PC-3 (cell line): ENCODE measurements around the gene EYS. TPM values are rescaled to one million over a fixed set of nuclear protein-coding genes. Genes with fewer than 3 reads are reported as not detected.

Experiments
- ATAC-seq: fragments of 200-7000 bp; cut with Tn5 transposase; 2 replicates; pipeline ENCODE4 v1.9.1; 2020; ENCODE audit warnings: mild to moderate bottlenecking, moderate library complexity
- BruUV-seq: library from RNA; stranded (reverse); fragments of 400-500 nt; replicated peaks from 2 replicates; lab custom pipeline; 2021; lab: Mats Ljungman, UMichigan
- CTCF ChIA-PET: fragments of 300-600 bp; sonication (Branson Sonifier 250); formaldehyde crosslinking; loops from one replicate; lab custom pipeline; 2022; ENCODE audit warnings: antibody characterized with exemption; lab: Charles Lee
- POLR2A ChIA-PET: fragments of 300-600 bp; sonication (Branson Sonifier 250); formaldehyde crosslinking; loops from one replicate; lab custom pipeline; 2022; ENCODE audit warnings: antibody characterized with exemption; ENCODE audit not compliant: unreplicated experiment; lab: Charles Lee
- DNase-seq: peaks from one replicate; pipeline ENCODE4 v3.0.0-alpha.2; 2015
- H2AFZ ChIP-seq: fragments of 300-600 bp; sonication (generic); 2 replicates; pipeline ENCODE4 v1.6.0; 2016; ENCODE audit warnings: antibody characterized with exemption, low read length
- H3F3A ChIP-seq: fragments of 300-600 bp; sonication (generic); one replicate; pipeline ENCODE4 v1.6.0; 2017; ENCODE audit warnings: antibody characterized with exemption, low read length, control low read depth, mild to moderate bottlenecking; ENCODE audit not compliant: unreplicated experiment
- H3K27ac ChIP-seq: fragments of 300-600 bp; sonication (generic); 2 replicates; pipeline ENCODE4 v1.5.1; 2016; ENCODE audit warnings: mild to moderate bottlenecking, low read length
- H3K27me3 ChIP-seq: fragments of 300-600 bp; sonication (generic); 2 replicates; pipeline ENCODE4 v1.6.1; 2016; ENCODE audit warnings: low read length, mixed read lengths
- H3K36me3 ChIP-seq: fragments of 300-600 bp; sonication (generic); 2 replicates; pipeline ENCODE4 v1.6.1; 2016; ENCODE audit warnings: low read depth, mixed run types, low read length, mixed read lengths
- H3K4me1 ChIP-seq: fragments of 300-600 bp; sonication (generic); 2 replicates; pipeline ENCODE4 v1.5.1; 2016; ENCODE audit warnings: low read length; ENCODE audit not compliant: insufficient read depth
- H3K4me2 ChIP-seq: fragments of 300-600 bp; sonication (generic); 2 replicates; pipeline ENCODE4 v1.6.0; 2016; ENCODE audit warnings: low read length
- H3K4me3 ChIP-seq: fragments of 300-600 bp; sonication (generic); 2 replicates; pipeline ENCODE4 v1.5.1; 2016; ENCODE audit warnings: mild to moderate bottlenecking, low read length, mixed read lengths
- H3K79me2 ChIP-seq: fragments of 300-600 bp; sonication (generic); 2 replicates; pipeline ENCODE4 v1.6.1; 2017; ENCODE audit warnings: low read length, mixed read lengths
- H3K9ac ChIP-seq: fragments of 300-600 bp; sonication (generic); 2 replicates; pipeline ENCODE4 v1.6.0; 2016; ENCODE audit warnings: mild to moderate bottlenecking, low read length
- H3K9me2 ChIP-seq: fragments of 300-600 bp; sonication (generic); replicated peaks from 2 replicates; pipeline ENCODE4 v1.6.1; 2016; ENCODE audit warnings: mixed run types, low read length, mixed read lengths
- H3K9me3 ChIP-seq: fragments of 300-600 bp; sonication (generic); 2 replicates; pipeline ENCODE4 v1.6.1; 2016; ENCODE audit warnings: low read length, mixed read lengths
- H4K20me1 ChIP-seq: fragments of 300-600 bp; sonication (generic); 2 replicates; pipeline ENCODE4 v1.6.1; 2016; ENCODE audit warnings: low read length, mixed read lengths
- CTCF ChIP-seq: fragments of 300-600 bp; sonication (generic); conservative IDR thresholded peaks from 2 replicates; pipeline ENCODE4 v1.5.1; 2017; ENCODE audit warnings: antibody characterized with exemption, low read depth, mild to moderate bottlenecking, low read length
- EZH2 ChIP-seq: fragments of 300-600 bp; sonication (generic); IDR thresholded peaks from one replicate; pipeline ENCODE4 v1.6.1; 2017; ENCODE audit warnings: antibody characterized with exemption, mild to moderate bottlenecking, low read length; ENCODE audit not compliant: unreplicated experiment
- EZH2phosphoT487 ChIP-seq: fragments of 300-600 bp; sonication (generic); IDR thresholded peaks from 2 replicates; pipeline ENCODE4 v1.6.1; 2018; ENCODE audit warnings: mild to moderate bottlenecking, antibody characterized with exemption, low read length, borderline replicate concordance
- intact Hi-C: fragments of 100-400 bp; cut with micrococcal nuclease; formaldehyde crosslinking; loops from 2 replicates; pipeline ENCODE4 v1.9.0; 2023
- total RNA-seq: library from RNA; depleted of rRNA; stranded (reverse); fragments of >200 nt; gene quantifications from 2 replicates; pipeline ENCODE4 v1.2.3, GENCODE V29; 2014

EYS gene
- total RNA-seq, 1 experiment from 2014 or later = 0.07 TPM

- ATAC-seq (no peak), DNase-seq (no peak)
- no peaks in the 10 kb centered on the region for H3K9me3 ChIP-seq
- no TSS peak for BruUV-seq
- CTCF ChIA-PET = no interaction called here
- no peak overlapping the region for H2AFZ ChIP-seq
- no peaks in the 10 kb centered on the region for H3F3A ChIP-seq
- peaks cover 13% of the 10 kb centered on the region; the same call in 1 of the 2 replicates for H3K36me3 ChIP-seq
- TF ChIP-seq CTCF = no peak
- TF ChIP-seq EZH2 = no peak
- TF ChIP-seq EZH2phosphoT487 = no peak
- H3K27ac ChIP-seq = no peak overlapping the region
- no peaks in the 10 kb centered on the region for H4K20me1 ChIP-seq
- no peak overlapping the region for H3K9ac ChIP-seq
- H3K27me3 ChIP-seq = no peaks in the 10 kb centered on the region
- H3K9me2 ChIP-seq = no peaks in the 10 kb centered on the region
- POLR2A ChIA-PET = no interaction called here
- no peak overlapping the region for H3K4me3 ChIP-seq
- H3K79me2 ChIP-seq = no peaks in the 10 kb centered on the region
- H3K4me1 ChIP-seq = peaks cover 10% of the 10 kb centered on the region; the same call in 1 of the 2 replicates
- intact Hi-C loops = no loop called here
- no peak overlapping the region for H3K4me2 ChIP-seq
Measured at GRCh38 chr6:63716169-63716568, 1990.9 kb downstream of the EYS start.

GRCh38 chr6:63714091-63714490 is 1992.9 kb downstream of the EYS start:
- TF ChIP-seq CTCF (no peak), EZH2phosphoT487 (no peak), EZH2 (no peak)
- Histone ChIP-seq H3K4me3 (no peak overlapping the region), H3K9ac (no peak overlapping the region), H3F3A (no peaks in the 10 kb centered on the region), H4K20me1 (no peaks in the 10 kb centered on the region), H3K36me3 (peaks cover 30% of the 10 kb centered on the region), H3K4me2 (0 out of 2 replicates have a peak overlapping the region, but pooled peaks have one; percentile 8), H3K27me3 (no peaks in the 10 kb centered on the region), H3K9me2 (no peaks in the 10 kb centered on the region), H3K79me2 (no peaks in the 10 kb centered on the region), H3K27ac (no peak overlapping the region), H2AFZ (no peak overlapping the region), H3K9me3 (no peaks in the 10 kb centered on the region), H3K4me1 (peaks cover 10% of the 10 kb centered on the region; the same call in 1 of the 2 replicates)
- CTCF ChIA-PET = no interaction called here
- POLR2A ChIA-PET = no interaction called here
- no TSS peak for BruUV-seq
- DNase-seq (no peak), ATAC-seq (no peak)
- intact Hi-C loops = no loop called here

GRCh38 chr6:63713332-63713731 is 1993.7 kb downstream of the EYS start:
- ATAC-seq (no peak), DNase-seq (no peak)
- peaks cover 31% of the 10 kb centered on the region for H3K36me3 ChIP-seq
- H3K4me2 ChIP-seq = no peak overlapping the region
- BruUV-seq = TSS peak; percentile 36
- H2AFZ ChIP-seq = no peak overlapping the region
- ChIA-PET CTCF (no interaction called here), POLR2A (no interaction called here)
- H3K27ac ChIP-seq = no peak overlapping the region; the same call in 1 of the 2 replicates
- no peaks in the 10 kb centered on the region for H3K27me3 ChIP-seq
- no peaks in the 10 kb centered on the region for H3K9me2 ChIP-seq
- intact Hi-C loops = no loop called here
- H3F3A ChIP-seq = no peaks in the 10 kb centered on the region
- no peaks in the 10 kb centered on the region for H3K9me3 ChIP-seq
- peaks cover 10% of the 10 kb centered on the region; the same call in 1 of the 2 replicates for H3K4me1 ChIP-seq
- TF ChIP-seq EZH2phosphoT487 (no peak), EZH2 (no peak), CTCF (no peak)
- no peaks in the 10 kb centered on the region for H4K20me1 ChIP-seq
- no peak overlapping the region for H3K9ac ChIP-seq
- no peaks in the 10 kb centered on the region for H3K79me2 ChIP-seq
- no peak overlapping the region for H3K4me3 ChIP-seq
